SK-N-SH (cell line): ENCODE results near the gene TTC3. TPM values are rescaled to one million over a fixed set of nuclear protein-coding genes. Genes with fewer than 3 reads are reported as not detected.

Source experiments
- CTCF ChIA-PET: fragments of 300-600, 350-600 bp; formaldehyde crosslinking; extraction: SDS; loops from one replicate; lab custom pipeline; 2021; lab: Yijun Ruan, JAX
- POLR2A ChIA-PET: fragments of 350-600 bp; sonication (Branson Sonifier 250); formaldehyde crosslinking; extraction: SDS; loops from one replicate; lab custom pipeline; 2020; ENCODE audit warnings: antibody characterized with exemption, inconsistent platforms; lab: Yijun Ruan, JAX
- DNase-seq: peaks from one replicate; pipeline ENCODE4 v3.0.0; 2012
- H2AFZ ChIP-seq: fragments of 200-600 bp; sonication (generic); 2 replicates; pipeline ENCODE4 v1.8.1; 2016; ENCODE audit warnings: antibody characterized with exemption, mild to moderate bottlenecking, low read depth
- H3F3A ChIP-seq: fragments of 200-600 bp; sonication (generic); replicated peaks from 2 replicates; pipeline ENCODE3; 2016; ENCODE audit warnings: antibody characterized with exemption, mild to moderate bottlenecking; ENCODE audit not compliant: insufficient read depth
- H3K27ac ChIP-seq, 2 experiments: fragments of 200-500 bp in 1 of 2; fragments of 200-600 bp in 1 of 2; sonication (Bioruptor generic) in 1 of 2; sonication (generic), shearing (Covaris generic) in 1 of 2; 2 replicates each; pipeline versions ENCODE4 v1.5.1 to v1.6.1; 2014 to 2016; ENCODE audit warnings: low read depth in 2 of 2, inconsistent platforms in 1 of 2, low read length in 1 of 2, mild to moderate bottlenecking in 1 of 2, mixed read lengths in 1 of 2
- H3K27me3 ChIP-seq: fragments of 200-600 bp; sonication (generic), shearing (Covaris generic); 2 replicates; pipeline ENCODE4 v1.6.1; 2016; ENCODE audit warnings: mixed run types; ENCODE audit not compliant: insufficient read depth
- H3K36me3 ChIP-seq, 2 experiments: fragments of 200-500 bp in 1 of 2; fragments of 200-600 bp in 1 of 2; sonication (Bioruptor generic) in 1 of 2; sonication (generic) in 1 of 2; replicated peaks in 1 of 2; 2 replicates each; pipeline versions ENCODE3 to v1.5.1; 2014 to 2016; ENCODE audit warnings: low read length in 1 of 2, mild to moderate bottlenecking in 1 of 2; ENCODE audit not compliant: insufficient read depth in 2 of 2, control insufficient read depth in 1 of 2
- H3K4me1 ChIP-seq, 2 experiments: fragments of 200-500 bp in 1 of 2; fragments of 200-600 bp in 1 of 2; sonication (Bioruptor generic) in 1 of 2; sonication (generic), shearing (Covaris generic) in 1 of 2; 2 replicates each; pipeline versions ENCODE4 v1.5.1 to v1.6.1; 2014 to 2016; ENCODE audit warnings: low read depth in 1 of 2, low read length in 1 of 2, mixed run types in 1 of 2; ENCODE audit not compliant: insufficient read depth in 2 of 2, control insufficient read depth in 1 of 2
- H3K4me2 ChIP-seq: fragments of 200-600 bp; sonication (generic), shearing (Covaris generic); 2 replicates; pipeline ENCODE4 v1.6.1; 2017; ENCODE audit warnings: mixed run types
- H3K4me3 ChIP-seq, 2 experiments: fragments of 200-500 bp in 1 of 2; fragments of 200-600 bp in 1 of 2; sonication (Bioruptor generic) in 1 of 2; sonication (generic), shearing (Covaris generic) in 1 of 2; 2 replicates each; pipeline versions ENCODE4 v1.5.1 to v1.8.1; 2014 to 2016; ENCODE audit warnings: low read depth in 2 of 2, inconsistent platforms in 1 of 2, low read length in 1 of 2, mild to moderate bottlenecking in 1 of 2, mixed read lengths in 1 of 2, moderate library complexity in 1 of 2
- H3K79me2 ChIP-seq: fragments of 200-600 bp; sonication (generic); 2 replicates; pipeline ENCODE4 v1.8.1; 2017; ENCODE audit warnings: mild to moderate bottlenecking; ENCODE audit not compliant: insufficient read depth
- H3K9ac ChIP-seq: fragments of 200-600 bp; sonication (generic); 2 replicates; pipeline ENCODE4 v1.6.1; 2017; ENCODE audit warnings: mixed run types
- H3K9me2 ChIP-seq: fragments of 200-600 bp; sonication (generic); 2 replicates; pipeline ENCODE4 v1.6.1; 2017; ENCODE audit warnings: mixed run types
- H3K9me3 ChIP-seq: fragments of 200-600 bp; sonication (generic); 2 replicates; pipeline ENCODE4 v1.6.1; 2017; ENCODE audit warnings: mixed run types, mild to moderate bottlenecking, moderate library complexity
- H4K20me1 ChIP-seq: fragments of 200-600 bp; sonication (generic); 2 replicates; pipeline ENCODE4 v1.6.1; 2017; ENCODE audit warnings: mild to moderate bottlenecking, mixed run types; ENCODE audit not compliant: insufficient read depth
- CHD2 ChIP-seq: fragments of 150-350 bp; IDR thresholded peaks from 2 replicates; pipeline ENCODE4 v1.6.1; 2018; ENCODE audit warnings: low read length; ENCODE audit not compliant: partially characterized antibody
- CTCF ChIP-seq: fragments of 200-600 bp; sonication (generic); IDR thresholded peaks from 2 replicates; pipeline ENCODE4 v1.6.1; 2017; ENCODE audit warnings: antibody characterized with exemption, mild to moderate bottlenecking, moderate library complexity
- EZH2phosphoT487 ChIP-seq: fragments of 200-600 bp; sonication (generic); IDR thresholded peaks from 2 replicates; pipeline ENCODE4 v1.6.1; 2017; ENCODE audit warnings: low read depth, mixed run types, mild to moderate bottlenecking, antibody characterized with exemption, moderate library complexity, borderline replicate concordance
- FOSL2 ChIP-seq: IDR thresholded peaks from 2 replicates; pipeline ENCODE4 v1.4.0; 2012; ENCODE audit warnings: low read depth, mild to moderate bottlenecking, moderate library complexity, borderline replicate concordance
- FOXJ3 ChIP-seq: sonication (generic); formaldehyde crosslinking; IDR thresholded peaks from 2 replicates; pipeline ENCODE4 v1.5.1; 2020; ENCODE audit warnings: mild to moderate bottlenecking, missing genetic modification reagents
- GABPA ChIP-seq: IDR thresholded peaks from 2 replicates; pipeline ENCODE4 v1.4.0; 2012; ENCODE audit warnings: low read depth, mild to moderate bottlenecking
- MAX ChIP-seq: IDR thresholded peaks from 2 replicates; pipeline ENCODE4 v1.4.0; 2012; ENCODE audit warnings: low read depth
- MXI1 ChIP-seq: IDR thresholded peaks from 2 replicates; pipeline ENCODE4 v1.6.1; 2012; ENCODE audit warnings: mild to moderate bottlenecking, low read depth, low read length, improper control_type of control experiment
- NFIC ChIP-seq: IDR thresholded peaks from 2 replicates; pipeline ENCODE4 v1.4.0; 2012; ENCODE audit warnings: borderline replicate concordance
- NRF1 ChIP-seq: IDR thresholded peaks from 2 replicates; pipeline ENCODE4 v1.6.1; 2012; ENCODE audit warnings: low read depth, mild to moderate bottlenecking, low read length
- POLR2AphosphoS5 ChIP-seq: IDR thresholded peaks from 2 replicates; pipeline ENCODE4 v1.6.1; 2012; ENCODE audit warnings: low read depth, low read length
- RCOR1 ChIP-seq: fragments of 150-350 bp; IDR thresholded peaks from 2 replicates; pipeline ENCODE4 v1.6.1; 2017; ENCODE audit warnings: antibody characterized with exemption, low read length
- RFX5 ChIP-seq: IDR thresholded peaks from 2 replicates; pipeline ENCODE4 v1.6.1; 2012; ENCODE audit warnings: mild to moderate bottlenecking, improper control_type of control experiment, low read length
- SMC3 ChIP-seq: IDR thresholded peaks from 2 replicates; pipeline ENCODE4 v1.6.1; 2012; ENCODE audit warnings: low read depth, low read length, improper control_type of control experiment
- TCF12 ChIP-seq: IDR thresholded peaks from 2 replicates; pipeline ENCODE4 v1.4.0; 2012
- TEAD4 ChIP-seq: IDR thresholded peaks from 2 replicates; pipeline ENCODE4 v1.4.0; 2012; ENCODE audit warnings: mild to moderate bottlenecking, borderline replicate concordance; ENCODE audit not compliant: insufficient read depth
- USF2 ChIP-seq: fragments of 150-350 bp; IDR thresholded peaks from 2 replicates; pipeline ENCODE4 v1.6.1; 2017; ENCODE audit warnings: antibody characterized with exemption, low read length, low read depth, borderline replicate concordance
- YY1 ChIP-seq: IDR thresholded peaks from 2 replicates; pipeline ENCODE4 v1.4.0; 2012; ENCODE audit warnings: low read depth, mild to moderate bottlenecking
- ZBTB33 ChIP-seq: IDR thresholded peaks from 2 replicates; pipeline ENCODE4 v1.4.0; 2012; ENCODE audit warnings: low read depth, borderline replicate concordance
- WGBS: methylation state at CpG from one replicate; pipeline ENCODE4 v1.1.6; 2017; ENCODE audit warnings: low lambda C conversion rate; 5-methylcytosine and 5-hydroxymethylcytosine counted together
- polyA plus RNA-seq, 3 experiments: library from polyadenylated mRNA; depleted of rRNA; stranded (reverse); fragments of >200 nt; gene quantifications; 2 replicates each; pipeline ENCODE4 v1.2.3, GENCODE V29; 2012

The TTC3 gene
- polyA plus RNA-seq, 1 of the 3 experiments (the other 2 are of a cell fraction): 35.7 TPM

- no peaks in the 10 kb centered on the region for H3K9me2 ChIP-seq
- H3K79me2 ChIP-seq: no peaks in the 10 kb centered on the region
- no peaks in the 10 kb centered on the region for H4K20me1 ChIP-seq
- no peak overlapping the region for H3K27ac ChIP-seq
- H3F3A ChIP-seq: peaks cover 7% of the 10 kb centered on the region
- H3K4me1 ChIP-seq: peaks cover 0 to 9% of the 10 kb centered on the region in 2 experiments; a peak in 1 of 4 replicates
- DNase-seq: no peak
- ChIA-PET POLR2A (no interaction called here), CTCF (interaction anchor here (1.6 to 2.1 kb wide), 2 partner anchors 18 to 38 kb away, joined by 4 to 6 read pairs; no protein-coding TSS in a partner anchor)
- no peak overlapping the region for H3K9ac ChIP-seq
- TF ChIP-seq TEAD4 (no peak), USF2 (no peak), MXI1 (no peak), SMC3 (no peak)
- no peak overlapping the region for H2AFZ ChIP-seq
- H3K4me2 ChIP-seq: no peak overlapping the region
- H3K9me3 ChIP-seq: no peaks in the 10 kb centered on the region
- no peak overlapping the region for H3K4me3 ChIP-seq
- 76% methylated on average over 4 of the region's 4 CpGs for WGBS
- H3K36me3 ChIP-seq: peaks cover 68 to 79% of the 10 kb centered on the region in 2 experiments
- H3K27me3 ChIP-seq: no peaks in the 10 kb centered on the region
These were observed 92.5 kb downstream of the TTC3 start for GRCh38 chr21:37165586-37165985.

- no peaks in the 10 kb centered on the region for H3K79me2 ChIP-seq
- no peak overlapping the region; a peak in 1 of 4 replicates for H3K27ac ChIP-seq
- H3K4me3 ChIP-seq: no peak overlapping the region
- no peak overlapping the region for H3K4me2 ChIP-seq
- no peaks in the 10 kb centered on the region for H3K9me2 ChIP-seq
- no peak overlapping the region for H2AFZ ChIP-seq
- ChIA-PET CTCF (interaction anchor here (1.0 to 2.1 kb wide), 7 partner anchors 39 to 403 kb away, joined by 3 to 6 read pairs (median 4); no protein-coding TSS in a partner anchor), POLR2A (interaction anchor here (0.8 kb wide), 1 partner anchor 54 kb away, joined by 3 read pairs; no protein-coding TSS in a partner anchor)
- 43% methylated on average over 3 of the region's 3 CpGs for WGBS
- peaks cover 63 to 79% of the 10 kb centered on the region in 2 experiments for H3K36me3 ChIP-seq
- no peaks in the 10 kb centered on the region for H4K20me1 ChIP-seq
- H3F3A ChIP-seq: peaks cover 7% of the 10 kb centered on the region
- H3K9ac ChIP-seq: no peak overlapping the region
- no peaks in the 10 kb centered on the region for H3K9me3 ChIP-seq
- no peaks in the 10 kb centered on the region for H3K27me3 ChIP-seq
- peaks cover 0 to 9% of the 10 kb centered on the region in 2 experiments; a peak in 2 of 4 replicates for H3K4me1 ChIP-seq
- DNase-seq: no peak
- TF ChIP-seq CTCF: peak; percentile 33
- TF ChIP-seq NRF1: no peak
- TF ChIP-seq SMC3: peak; percentile 13; the same call in 1 of the 2 replicates
- TF ChIP-seq FOSL2: no peak
- no peak for TF ChIP-seq EZH2phosphoT487
- no peak for TF ChIP-seq NFIC
- no peak for TF ChIP-seq MXI1
- TF ChIP-seq POLR2AphosphoS5: no peak
- TF ChIP-seq RFX5: no peak
- no peak for TF ChIP-seq CHD2
- TF ChIP-seq GABPA: no peak
- TF ChIP-seq YY1: no peak
- no peak for TF ChIP-seq TCF12
- no peak for TF ChIP-seq ZBTB33
- TF ChIP-seq FOXJ3 (CRISPR knock-in tag): no peak
- no peak for TF ChIP-seq MAX
- TF ChIP-seq RCOR1: no peak
- TF ChIP-seq TEAD4: no peak
These were observed 93.7 kb downstream of the TTC3 start for GRCh38 chr21:37166733-37167132.
